SIG-M5 treated with dmso at 0.1 percent for 504 hours (cell line): ENCODE data around the gene ABCB10.
"Not testable (repeated sequence)": the region's sequence is repeated elsewhere in the genome, so short reads cannot be mapped to it uniquely, and the experiment has no call there.

ENCODE experiments used
- DNase-seq: peaks from one replicate; lab custom pipeline; 2025; ENCODE audit not compliant: unreplicated experiment; lab: John Stamatoyannopoulos, UW

The ABCB10 gene

DNA sequence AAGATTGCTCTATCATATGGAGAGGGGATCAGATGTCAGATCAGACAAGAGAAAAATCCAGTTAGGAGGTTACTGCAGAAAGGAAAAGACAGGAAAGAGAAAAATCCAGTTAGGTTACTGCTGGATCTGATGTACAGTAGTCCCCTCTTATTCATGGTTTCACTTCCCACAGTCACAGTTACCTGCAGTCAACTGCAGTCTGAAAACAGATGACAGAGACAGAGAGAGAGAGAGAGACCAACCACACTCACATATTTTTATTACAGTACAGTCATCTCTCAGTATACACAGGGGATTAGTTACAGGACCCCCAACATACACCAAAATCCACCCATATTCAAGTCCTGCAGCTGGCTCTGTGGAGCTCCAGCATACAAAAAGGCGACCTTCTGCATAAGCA, 79.7 kb downstream of the ABCB10 start:
- peak; percentile 28 for DNase-seq

DNA sequence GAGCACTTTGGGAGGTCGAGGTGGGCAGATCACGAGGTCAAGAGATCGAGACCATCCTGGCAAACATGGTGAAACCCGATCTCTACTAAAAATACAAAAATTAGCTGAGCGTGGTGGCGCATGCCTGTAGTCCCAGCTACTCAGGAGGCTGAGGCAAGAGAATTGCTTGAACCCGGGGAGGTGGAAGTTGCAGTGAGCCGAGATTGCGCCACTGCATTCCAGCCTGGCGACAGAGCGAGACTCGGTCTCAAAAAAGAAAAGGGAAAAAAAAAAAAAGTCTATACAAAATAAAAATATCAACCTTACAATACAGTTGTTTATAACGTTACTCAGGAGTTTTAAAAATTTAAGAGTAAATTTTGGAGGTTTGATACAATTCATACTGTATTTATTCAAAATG, 82.6 kb downstream of the ABCB10 start:
- DNase-seq, result not testable (repeated sequence)

DNA sequence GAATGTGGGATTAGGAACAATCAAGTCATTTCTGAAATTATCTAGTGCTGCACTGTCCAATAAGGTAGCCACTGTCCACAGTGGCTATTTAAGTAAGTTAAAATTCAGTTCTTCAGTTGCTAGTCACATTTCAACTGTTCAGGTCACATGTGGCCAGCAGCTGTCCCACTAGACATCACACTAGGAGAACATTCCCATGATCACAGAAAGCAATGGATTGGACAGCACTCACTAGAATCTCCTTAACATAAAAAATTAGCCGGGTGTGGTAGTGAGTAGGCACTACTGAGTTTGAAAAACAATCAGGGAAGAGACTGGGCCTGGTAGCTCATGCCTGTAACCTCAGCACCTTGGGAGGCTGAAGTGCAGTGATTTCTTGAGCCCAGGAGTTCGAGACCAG, 84.0 kb downstream of the ABCB10 start:
- no peak for DNase-seq

DNA sequence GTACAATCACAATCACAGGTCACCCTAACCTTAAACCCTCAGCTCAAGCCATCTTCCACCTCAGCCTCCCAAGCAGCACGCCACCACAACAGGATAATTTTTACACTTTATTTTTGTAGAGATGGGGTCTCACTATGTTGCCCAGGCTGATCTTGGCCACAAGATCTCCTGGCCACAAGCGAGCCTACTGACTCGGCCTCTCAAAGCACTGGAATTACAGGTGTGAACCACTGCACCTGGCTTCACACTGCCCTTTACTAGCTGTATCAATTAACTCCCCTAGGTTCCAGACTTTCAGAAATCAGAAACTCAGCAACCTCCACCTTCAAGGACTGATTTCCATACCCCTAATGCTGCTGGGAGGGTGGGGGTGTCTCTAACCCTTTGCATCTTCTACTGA, 87.3 kb downstream of the ABCB10 start:
- DNase-seq, result no peak

DNA sequence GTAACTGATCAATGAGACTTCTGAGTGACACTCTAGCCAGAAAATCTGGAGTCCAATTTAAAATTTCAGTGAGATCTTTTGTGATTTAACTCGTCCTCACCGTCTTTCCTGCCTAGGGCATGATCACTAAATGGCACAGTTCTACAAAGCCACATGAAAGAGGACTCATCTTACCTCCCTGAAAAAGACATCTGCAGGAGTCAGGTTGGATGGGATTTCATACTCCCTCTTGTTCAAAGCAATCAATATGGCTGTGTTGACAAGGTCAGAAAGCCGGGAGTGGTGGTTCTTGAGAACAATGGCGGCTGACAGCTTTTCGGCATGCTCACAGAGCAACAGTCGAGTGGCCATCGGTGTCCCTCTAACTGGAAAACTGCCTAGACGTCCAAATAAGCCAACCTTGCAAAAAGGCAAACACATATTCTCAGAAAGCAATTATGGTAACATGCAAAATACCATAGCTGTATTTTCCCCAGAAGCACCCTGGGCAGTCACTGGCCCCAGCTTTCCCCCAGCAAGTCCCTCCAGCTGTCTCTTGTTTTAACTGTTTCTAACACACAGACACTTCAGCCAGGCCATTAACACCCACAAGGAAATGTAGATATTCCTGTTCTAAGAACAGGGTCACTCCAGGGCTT, 88.0 kb downstream of the ABCB10 start:
- no peak for DNase-seq

DNA sequence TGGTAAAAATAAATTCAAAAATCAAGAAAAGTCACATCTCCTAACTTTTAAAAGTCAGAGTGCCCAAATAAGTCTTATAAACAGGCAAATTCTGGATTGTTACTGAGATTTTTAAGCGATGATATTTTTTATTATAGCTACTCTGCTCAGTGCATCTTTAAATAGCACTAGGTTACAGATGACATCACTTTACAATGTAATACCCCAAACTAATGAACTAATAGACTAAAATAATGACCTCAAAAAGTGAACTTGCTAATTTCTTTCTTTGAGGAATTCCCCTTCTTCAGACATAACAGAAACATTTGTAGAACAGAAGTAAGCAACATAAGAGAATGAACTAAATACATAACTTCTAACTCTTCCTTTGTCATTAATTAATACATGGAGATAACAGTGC, 91.6 kb downstream of the ABCB10 start:
- no peak for DNase-seq
